GM12878 (cell line): ENCODE results near the gene LRBA. TPM values are rescaled to one million over a fixed set of nuclear protein-coding genes. Genes with fewer than 3 reads are reported as not detected.

Source experiments
- ATAC-seq: fragments of 200-7000 bp; cut with Tn5 transposase; 3 replicates; pipeline ENCODE4 v1.9.1; 2020; ENCODE audit warnings: mild to moderate bottlenecking, moderate library complexity
- BruUV-seq: library from RNA; stranded (reverse); fragments of 400-500 nt; replicated peaks from 2 replicates; lab custom pipeline; 2021; lab: Mats Ljungman, UMichigan
- CTCF ChIA-PET: fragments of 300-600 bp; sonication (Branson Sonifier 250); formaldehyde crosslinking; extraction: SDS; loops from one replicate; lab custom pipeline; 2021; ENCODE audit warnings: inconsistent platforms; lab: Yijun Ruan, JAX
- POLR2A ChIA-PET: fragments of 350-600 bp; formaldehyde crosslinking; extraction: SDS; loops from one replicate; lab custom pipeline; 2021; ENCODE audit warnings: inconsistent platforms; lab: Charles Lee
- RAD21 ChIA-PET: fragments of 300-600 bp; sonication (Branson Sonifier 250); formaldehyde crosslinking; loops from one replicate; lab custom pipeline; 2023; ENCODE audit warnings: antibody characterized with exemption; ENCODE audit not compliant: unreplicated experiment; lab: Charles Lee
- SMC1A ChIA-PET: fragments of 300-600 bp; sonication (Branson Sonifier 250); formaldehyde crosslinking; loops from one replicate; lab custom pipeline; 2023; ENCODE audit not compliant: unreplicated experiment, uncharacterized antibody; lab: Charles Lee
- DNase-seq: peaks from one replicate; pipeline ENCODE4 v3.0.0-alpha.2; 2011; ENCODE audit warnings: low read depth, low spot score
- FAIRE-seq: peaks from 3 replicates; lab custom pipeline; 2011; peaks lifted over from hg19 to GRCh38; lab: Jason Lieb, UNC
- H2AFZ ChIP-seq: 2 replicates; pipeline ENCODE4 v1.6.0; 2011; ENCODE audit warnings: low read depth, low read length, control low read depth; ENCODE audit not compliant: control insufficient read depth
- H3K27ac ChIP-seq: 2 replicates; pipeline ENCODE4 v1.5.1; 2011; ENCODE audit warnings: control low read depth; ENCODE audit not compliant: control insufficient read depth, insufficient read depth
- H3K27me3 ChIP-seq, 2 experiments: replicated peaks in 1 of 2; 2 replicates each; pipeline versions ENCODE4 v1.6.0 to v1.6.1; 2011; ENCODE audit warnings: low read length in 1 of 2; ENCODE audit not compliant: control insufficient read depth in 2 of 2, insufficient read depth in 2 of 2
- H3K36me3 ChIP-seq, 2 experiments: 2 replicates each; pipeline ENCODE4 v1.5.1; 2011; ENCODE audit warnings: low read length in 1 of 2; ENCODE audit not compliant: control insufficient read depth in 2 of 2, insufficient read depth in 2 of 2
- H3K4me1 ChIP-seq: 2 replicates; pipeline ENCODE4 v1.6.1; 2011; ENCODE audit warnings: mild to moderate bottlenecking, low read length, moderate library complexity, mixed read lengths; ENCODE audit not compliant: control insufficient read depth, insufficient read depth
- H3K4me2 ChIP-seq: 2 replicates; pipeline ENCODE4 v1.6.0; 2011; ENCODE audit warnings: control low read depth; ENCODE audit not compliant: control insufficient read depth, insufficient read depth
- H3K4me3 ChIP-seq: fragments of 200-600 bp; sonication (generic); 2 replicates; pipeline ENCODE4 v1.5.1; 2016
- H3K79me2 ChIP-seq: 2 replicates; pipeline ENCODE4 v1.6.0; 2011; ENCODE audit warnings: low read length; ENCODE audit not compliant: control insufficient read depth, insufficient read depth
- H3K9ac ChIP-seq: 2 replicates; pipeline ENCODE4 v1.8.0; 2011; ENCODE audit warnings: low read length, control low read depth, mixed read lengths; ENCODE audit not compliant: control insufficient read depth, insufficient read depth
- H3K9me3 ChIP-seq: replicated peaks from 3 replicates; pipeline ENCODE4 v1.5.1; 2011; ENCODE audit warnings: mild to moderate bottlenecking, low read length; ENCODE audit not compliant: control insufficient read depth, insufficient read depth
- H4K20me1 ChIP-seq: 2 replicates; pipeline ENCODE4 v1.6.0; 2011; ENCODE audit not compliant: control insufficient read depth, insufficient read depth
- CUX1 ChIP-seq: IDR thresholded peaks from 2 replicates; pipeline ENCODE4 v1.6.1; 2012; ENCODE audit warnings: improper control_type of control experiment, low read depth, low read length; ENCODE audit not compliant: insufficient replicate concordance
- EP300 ChIP-seq, 2 experiments: fragments of 150-350 bp in 1 of 2; IDR thresholded peaks; 2 replicates each; pipeline ENCODE4 v1.6.1; 2011 to 2012; ENCODE audit warnings: low read depth in 2 of 2, low read length in 2 of 2, borderline replicate concordance in 1 of 2, improper control_type of control experiment in 1 of 2, inconsistent platforms in 1 of 2; ENCODE audit not compliant: control insufficient read depth in 1 of 2
- MEF2A ChIP-seq: IDR thresholded peaks from 2 replicates; pipeline ENCODE4 v1.6.1; 2011; ENCODE audit warnings: low read depth, mild to moderate bottlenecking, low read length, moderate library complexity; ENCODE audit not compliant: insufficient read depth
- NFXL1 ChIP-seq: fragments of 450-650 bp; IDR thresholded peaks from 2 replicates; pipeline ENCODE4 v1.6.1; 2017; ENCODE audit warnings: antibody characterized with exemption, mild to moderate bottlenecking, borderline replicate concordance
- NR2C1 ChIP-seq: fragments of 450-650 bp; IDR thresholded peaks from 2 replicates; pipeline ENCODE4 v1.6.1; 2017; ENCODE audit warnings: antibody characterized with exemption, mild to moderate bottlenecking, moderate library complexity
- SMAD1 ChIP-seq: fragments of 450-650 bp; IDR thresholded peaks from 2 replicates; pipeline ENCODE4 v1.6.1; 2018; ENCODE audit warnings: mild to moderate bottlenecking, low read depth; ENCODE audit not compliant: partially characterized antibody
- YBX1 ChIP-seq: fragments of 450-650 bp; IDR thresholded peaks from 2 replicates; pipeline ENCODE4 v1.6.1; 2016; ENCODE audit warnings: antibody characterized with exemption
- ZBTB40 ChIP-seq: fragments of 450-650 bp; IDR thresholded peaks from 2 replicates; pipeline ENCODE4 v1.6.1; 2016; ENCODE audit warnings: mild to moderate bottlenecking, moderate library complexity, borderline replicate concordance
- ZNF24 ChIP-seq: fragments of 450-650 bp; IDR thresholded peaks from 2 replicates; pipeline ENCODE4 v1.6.1; 2017; ENCODE audit warnings: antibody characterized with exemption, mild to moderate bottlenecking
- WGBS: methylation state at CpG from one replicate; pipeline ENCODE4 v1.1.6; 2016; ENCODE audit warnings: low lambda C conversion rate; ENCODE audit not compliant: insufficient replicate concordance, insufficient coverage; ENCODE audit errors: missing lambda C conversion rate; 5-methylcytosine and 5-hydroxymethylcytosine counted together
- in situ Hi-C: fragments of 300-500 bp; cut with MboI; formaldehyde crosslinking; loops from 9 replicates; pipeline ENCODE4 v1.14.3; 2018; ENCODE audit warnings: mixed read lengths
- intact Hi-C: fragments of 100-400 bp; cut with micrococcal nuclease; formaldehyde crosslinking; loops from one replicate; pipeline ENCODE4 v1.14.2; 2022; ENCODE audit not compliant: unreplicated experiment
- polyA plus RNA-seq, 11 experiments: library from polyadenylated mRNA; depleted of rRNA in 4 of 11; unstranded in 6 of 11; stranded (reverse) in 5 of 11; fragments of >200 nt; fragmentation: Nextera tagmentation in 4 of 11; fragmentation: Illumina TruSeq in 1 of 11; extraction: Ambion mirVana in 4 of 11; extraction: Trizol in 1 of 11; gene quantifications; 1 replicate in 1 of 11; 2 replicates in 10 of 11; pipeline versions ENCODE4 v1.2.1 to v1.2.3, GENCODE V29; 2011 to 2016; ENCODE audit warnings: inconsistent platforms in 2 of 11, missing spikeins in 2 of 11, low read depth in 1 of 11
- total RNA-seq, 4 experiments: library from RNA; depleted of rRNA in 3 of 4; stranded (reverse); fragments of >200 nt in 3 of 4; fragmentation: Illumina TruSeq in 1 of 4; extraction: Trizol in 1 of 4; gene quantifications; 2 replicates each; pipeline versions ENCODE4 v1.2.1 to v1.2.3, GENCODE V29; 2013 to 2021
- TF ChIP-seq, protein P1 (sequence below): IDR thresholded peaks from 2 replicates; pipeline ENCODE4 v1.6.1; 2011; ENCODE audit warnings: low read depth, mild to moderate bottlenecking, low read length, moderate library complexity, borderline replicate concordance; ENCODE audit errors: extremely low read depth
- TF ChIP-seq, protein P2 (sequence below): IDR thresholded peaks from 2 replicates; pipeline ENCODE4 v1.6.1; 2011; ENCODE audit warnings: mild to moderate bottlenecking, low read depth, low read length, moderate library complexity; ENCODE audit not compliant: insufficient replicate concordance

The LRBA gene
- total and polyA plus RNA-seq, 10 of the 15 experiments (the other 5 are each of a cell fraction or from before 2014, with no cell fraction given) = 20.3 to 93.4 (median 55.0) TPM

DNA sequence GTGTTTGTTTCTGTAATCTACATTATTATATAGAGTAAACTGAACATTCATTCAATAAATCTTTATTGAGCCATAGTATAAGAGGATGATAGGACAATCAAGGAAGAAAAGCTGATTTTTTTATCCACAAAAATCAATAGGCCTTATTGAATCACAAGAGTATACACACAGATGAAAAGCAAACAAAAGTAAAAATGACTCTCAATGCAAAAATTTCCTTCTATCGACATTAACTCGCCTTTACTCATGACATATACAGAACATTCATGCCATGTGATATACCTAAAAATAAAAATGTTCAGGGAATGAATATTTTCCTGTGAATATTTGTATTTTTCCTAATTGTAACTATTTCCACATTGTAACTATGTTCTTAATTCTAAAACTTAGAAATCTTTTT lies 161.2 kb downstream of the LRBA start:
- Histone ChIP-seq H4K20me1 (no peaks in the 10 kb centered on the region), H3K9ac (no peak overlapping the region), H3K4me3 (no peak overlapping the region), H3K9me3 (no peaks in the 10 kb centered on the region), H3K27ac (no peak overlapping the region), H3K79me2 (no peaks in the 10 kb centered on the region), H3K27me3 (no peaks in the 10 kb centered on the region), H3K36me3 (peaks cover 0 to 9% of the 10 kb centered on the region in 2 experiments; a peak in 3 of 4 replicates), H3K4me1 (no peaks in the 10 kb centered on the region), H2AFZ (no peak overlapping the region), H3K4me2 (no peak overlapping the region)
- ChIA-PET SMC1A (interaction anchor here (0.6 to 1.6 kb wide), 4 partner anchors 13 to 251 kb away, joined by 3 to 5 read pairs (median 3); no protein-coding TSS in a partner anchor), CTCF (interaction anchor here (4.7 kb wide), 1 partner anchor 13 kb away, joined by 44 read pairs; no protein-coding TSS in a partner anchor), POLR2A (no interaction called here), RAD21 (no interaction called here)
- DNase-seq = no peak
- FAIRE-seq = no peak
- BruUV-seq = no TSS peak
- 100% methylated on average over 2 of the region's 2 CpGs for WGBS
- in situ Hi-C loops (no loop called here), intact Hi-C loops (no loop called here)
- ATAC-seq = no peak
- TF ChIP-seq, protein P1, sequence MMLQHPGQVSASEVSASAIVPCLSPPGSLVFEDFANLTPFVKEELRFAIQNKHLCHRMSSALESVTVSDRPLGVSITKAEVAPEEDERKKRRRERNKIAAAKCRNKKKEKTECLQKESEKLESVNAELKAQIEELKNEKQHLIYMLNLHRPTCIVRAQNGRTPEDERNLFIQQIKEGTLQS = no peak
- TF ChIP-seq CUX1 (no peak), ZNF24 (no peak), NFXL1 (no peak), MEF2A (no peak), ZBTB40 (no peak), SMAD1 (no peak), YBX1 (no peak), EP300 (IDR thresholded peaks at IDR 0.05; ENCODE audit: borderline replicate concordance in 1 of 2, control insufficient read depth in 1 of 2, low read depth in 2 of 2, low read length in 2 of 2) (no peak), NR2C1 (no peak)
- TF ChIP-seq, protein P2, sequence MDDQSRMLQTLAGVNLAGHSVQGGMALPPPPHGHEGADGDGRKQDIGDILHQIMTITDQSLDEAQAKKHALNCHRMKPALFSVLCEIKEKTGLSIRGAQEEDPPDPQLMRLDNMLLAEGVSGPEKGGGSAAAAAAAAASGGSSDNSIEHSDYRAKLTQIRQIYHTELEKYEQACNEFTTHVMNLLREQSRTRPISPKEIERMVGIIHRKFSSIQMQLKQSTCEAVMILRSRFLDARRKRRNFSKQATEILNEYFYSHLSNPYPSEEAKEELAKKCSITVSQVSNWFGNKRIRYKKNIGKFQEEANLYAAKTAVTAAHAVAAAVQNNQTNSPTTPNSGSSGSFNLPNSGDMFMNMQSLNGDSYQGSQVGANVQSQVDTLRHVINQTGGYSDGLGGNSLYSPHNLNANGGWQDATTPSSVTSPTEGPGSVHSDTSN = no peak
